Measurements from ENCODE around the gene MAP2.

MAP2 gene

GRCh38 chr2:209456489-209456888 lies 32.6 kb downstream of the MAP2 start:
- Mint-ChIP-seq H3K4me3 (no peak overlapping the region), H3K36me3 (no peaks in the 10 kb centered on the region), H3K27ac (no peak overlapping the region), H3K27me3 (no peaks in the 10 kb centered on the region), H3K9me3 (no peaks in the 10 kb centered on the region), H3K4me1 (peaks cover 6% of the 10 kb centered on the region)
- ATAC-seq = no peak

- Mint-ChIP-seq H3K4me1 (peaks cover 6% of the 10 kb centered on the region), H3K4me3 (no peak overlapping the region), H3K27me3 (no peaks in the 10 kb centered on the region), H3K36me3 (no peaks in the 10 kb centered on the region), H3K9me3 (no peaks in the 10 kb centered on the region), H3K27ac (no peak overlapping the region)
- no peak for ATAC-seq
Observed at GRCh38 chr2:209458008-209458979, 34.4 kb downstream of the MAP2 start.

DNA sequence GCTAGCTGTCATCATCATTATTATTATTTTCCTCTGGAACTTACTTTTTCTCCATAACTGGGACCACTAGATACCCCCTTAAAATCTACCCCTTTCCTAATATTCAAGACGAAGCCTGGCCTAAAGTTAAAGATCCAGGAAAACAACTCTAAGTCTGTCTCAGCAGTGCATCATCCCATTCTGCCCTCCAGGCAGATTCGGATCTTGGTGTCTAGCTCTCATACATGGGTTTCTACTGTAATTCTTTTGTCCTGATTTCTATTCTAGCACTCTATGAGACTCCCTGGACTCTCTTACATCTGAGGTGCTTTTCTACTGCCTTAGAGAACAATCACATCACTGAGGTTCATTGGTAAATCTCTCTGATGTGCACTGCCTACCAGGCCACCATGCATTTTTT lies 35.5 kb downstream of the MAP2 start:
- Mint-ChIP-seq H3K36me3 (no peaks in the 10 kb centered on the region), H3K27me3 (no peaks in the 10 kb centered on the region), H3K9me3 (no peaks in the 10 kb centered on the region), H3K4me1 (peaks cover 6% of the 10 kb centered on the region), H3K27ac (no peak overlapping the region), H3K4me3 (no peak overlapping the region)
- no peak for ATAC-seq

GRCh38 chr2:209460151-209460761 lies 36.4 kb downstream of the MAP2 start:
- no peaks in the 10 kb centered on the region for H3K9me3 Mint-ChIP-seq
- ATAC-seq = no peak
- peaks cover 6% of the 10 kb centered on the region for H3K4me1 Mint-ChIP-seq
- no peaks in the 10 kb centered on the region for H3K27me3 Mint-ChIP-seq
- no peaks in the 10 kb centered on the region for H3K36me3 Mint-ChIP-seq
- no peak overlapping the region for H3K27ac Mint-ChIP-seq
- H3K4me3 Mint-ChIP-seq = no peak overlapping the region

DNA sequence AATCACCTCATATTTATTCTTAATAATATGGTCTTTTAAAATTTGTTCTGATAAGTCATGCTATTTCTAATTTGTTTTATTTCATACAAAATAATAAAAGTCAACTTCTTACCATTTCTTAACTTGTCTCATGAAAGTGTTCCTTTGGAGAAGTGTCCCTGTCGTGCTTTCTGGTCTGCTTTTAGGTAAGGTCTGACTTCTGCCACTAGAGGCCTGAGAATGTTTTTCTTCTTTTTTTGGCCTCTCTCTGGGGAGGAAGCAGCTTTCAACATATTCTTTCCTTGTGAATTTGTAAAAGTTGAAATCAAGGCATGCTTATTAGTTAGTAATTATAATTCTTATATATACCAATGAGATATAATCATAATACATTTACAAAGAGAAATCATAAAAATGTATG lies 39.4 kb downstream of the MAP2 start:
- Mint-ChIP-seq H3K9me3 (no peaks in the 10 kb centered on the region), H3K27ac (no peak overlapping the region), H3K36me3 (no peaks in the 10 kb centered on the region), H3K4me1 (no peaks in the 10 kb centered on the region), H3K27me3 (no peaks in the 10 kb centered on the region), H3K4me3 (no peak overlapping the region)
- no peak for ATAC-seq

DNA sequence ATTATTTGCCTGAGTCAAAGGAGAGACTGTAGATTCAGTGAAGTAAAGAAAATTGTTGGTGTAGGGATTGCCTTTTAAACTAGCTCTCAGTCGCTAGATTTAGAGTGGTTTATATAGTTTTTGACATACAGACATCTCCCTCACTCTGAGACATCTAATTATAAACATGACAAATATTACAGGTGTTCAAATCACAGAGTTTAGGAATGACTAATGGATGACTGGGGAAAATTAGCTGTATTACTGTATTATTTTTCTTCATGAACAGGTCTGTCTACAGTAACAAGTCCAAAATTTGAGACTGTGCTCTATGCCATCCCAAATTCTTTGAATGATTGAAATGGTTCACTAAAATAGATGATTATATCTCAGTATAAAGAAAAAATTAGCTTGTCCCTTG lies 40.0 kb downstream of the MAP2 start:
- ATAC-seq = no peak
- Mint-ChIP-seq H3K36me3 (no peaks in the 10 kb centered on the region), H3K4me3 (no peak overlapping the region), H3K4me1 (no peaks in the 10 kb centered on the region), H3K9me3 (no peaks in the 10 kb centered on the region), H3K27me3 (no peaks in the 10 kb centered on the region), H3K27ac (no peak overlapping the region)

DNA sequence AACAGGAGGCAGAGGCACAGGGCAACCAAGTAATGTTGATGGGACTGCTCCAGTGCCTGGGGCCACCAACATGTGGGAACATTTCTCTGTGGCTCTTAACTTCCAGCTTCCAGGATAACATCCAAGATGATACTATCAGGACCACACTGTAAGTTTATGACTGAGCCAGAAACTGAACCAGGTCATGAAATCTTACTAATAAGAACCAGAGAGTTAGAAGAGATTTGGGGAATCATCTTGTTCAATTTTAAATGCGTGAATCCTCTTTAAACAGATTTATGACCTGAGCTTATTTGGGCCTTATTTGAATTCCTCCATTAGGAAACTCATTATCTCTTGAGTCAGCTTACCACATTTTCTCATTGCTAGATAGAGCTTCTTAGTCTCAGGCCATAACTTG lies 45.0 kb downstream of the MAP2 start:
- no peaks in the 10 kb centered on the region for H3K36me3 Mint-ChIP-seq
- no peak overlapping the region for H3K4me3 Mint-ChIP-seq
- no peaks in the 10 kb centered on the region for H3K4me1 Mint-ChIP-seq
- no peak for ATAC-seq
- H3K9me3 Mint-ChIP-seq = no peaks in the 10 kb centered on the region
- H3K27ac Mint-ChIP-seq = no peak overlapping the region
- no peaks in the 10 kb centered on the region for H3K27me3 Mint-ChIP-seq

DNA sequence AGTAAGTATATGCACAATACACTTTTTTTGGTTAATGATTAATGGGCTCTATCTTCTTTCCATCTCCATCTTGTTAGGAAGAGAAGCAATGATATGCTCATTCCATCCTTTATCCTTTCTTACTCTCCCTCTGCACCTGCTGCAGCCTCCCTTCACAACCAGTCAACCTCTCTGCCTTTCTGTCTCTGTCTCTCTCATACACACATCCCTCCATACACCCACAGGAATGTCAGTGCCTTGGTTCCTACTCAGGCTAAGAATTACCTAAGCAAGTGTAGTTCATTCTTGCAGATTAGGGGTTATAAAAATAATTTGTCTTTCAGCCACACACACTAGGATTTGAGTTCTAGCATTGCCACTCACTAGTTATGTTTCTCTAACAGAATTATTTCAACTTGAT lies 45.6 kb downstream of the MAP2 start:
- no peaks in the 10 kb centered on the region for H3K36me3 Mint-ChIP-seq
- ATAC-seq = no peak
- no peaks in the 10 kb centered on the region for H3K27me3 Mint-ChIP-seq
- no peak overlapping the region for H3K4me3 Mint-ChIP-seq
- H3K9me3 Mint-ChIP-seq = no peaks in the 10 kb centered on the region
- H3K27ac Mint-ChIP-seq = no peak overlapping the region
- no peaks in the 10 kb centered on the region for H3K4me1 Mint-ChIP-seq

- H3K4me3 Mint-ChIP-seq = no peak overlapping the region
- H3K4me1 Mint-ChIP-seq = no peaks in the 10 kb centered on the region
- ATAC-seq = no peak
- no peaks in the 10 kb centered on the region for H3K9me3 Mint-ChIP-seq
- H3K27me3 Mint-ChIP-seq = no peaks in the 10 kb centered on the region
- H3K27ac Mint-ChIP-seq = no peak overlapping the region
- H3K36me3 Mint-ChIP-seq = no peaks in the 10 kb centered on the region
Observed at GRCh38 chr2:209470466-209470865, 46.6 kb downstream of the MAP2 start.

DNA sequence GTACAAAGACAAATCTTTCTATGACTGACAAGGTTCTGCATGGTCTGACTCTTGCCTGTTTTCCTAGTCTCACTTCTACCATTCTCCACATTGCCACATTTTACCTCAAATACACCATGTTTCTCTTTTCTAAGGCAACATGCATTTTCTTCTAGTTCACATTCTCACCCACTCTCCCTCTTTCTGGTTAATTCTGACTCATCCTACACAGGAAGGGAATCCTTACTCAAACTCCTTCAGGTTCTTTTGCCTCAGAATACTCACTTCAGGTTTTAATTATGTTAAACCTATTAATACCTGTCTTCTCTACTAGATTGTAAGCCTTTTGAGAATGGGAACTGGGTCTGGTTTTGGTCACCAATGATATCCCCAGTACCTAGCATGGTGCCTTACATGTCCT lies 47.2 kb downstream of the MAP2 start:
- H3K27ac Mint-ChIP-seq = no peak overlapping the region
- no peaks in the 10 kb centered on the region for H3K27me3 Mint-ChIP-seq
- no peaks in the 10 kb centered on the region for H3K4me1 Mint-ChIP-seq
- no peaks in the 10 kb centered on the region for H3K9me3 Mint-ChIP-seq
- H3K4me3 Mint-ChIP-seq = no peak overlapping the region
- no peak for ATAC-seq
- H3K36me3 Mint-ChIP-seq = no peaks in the 10 kb centered on the region

DNA sequence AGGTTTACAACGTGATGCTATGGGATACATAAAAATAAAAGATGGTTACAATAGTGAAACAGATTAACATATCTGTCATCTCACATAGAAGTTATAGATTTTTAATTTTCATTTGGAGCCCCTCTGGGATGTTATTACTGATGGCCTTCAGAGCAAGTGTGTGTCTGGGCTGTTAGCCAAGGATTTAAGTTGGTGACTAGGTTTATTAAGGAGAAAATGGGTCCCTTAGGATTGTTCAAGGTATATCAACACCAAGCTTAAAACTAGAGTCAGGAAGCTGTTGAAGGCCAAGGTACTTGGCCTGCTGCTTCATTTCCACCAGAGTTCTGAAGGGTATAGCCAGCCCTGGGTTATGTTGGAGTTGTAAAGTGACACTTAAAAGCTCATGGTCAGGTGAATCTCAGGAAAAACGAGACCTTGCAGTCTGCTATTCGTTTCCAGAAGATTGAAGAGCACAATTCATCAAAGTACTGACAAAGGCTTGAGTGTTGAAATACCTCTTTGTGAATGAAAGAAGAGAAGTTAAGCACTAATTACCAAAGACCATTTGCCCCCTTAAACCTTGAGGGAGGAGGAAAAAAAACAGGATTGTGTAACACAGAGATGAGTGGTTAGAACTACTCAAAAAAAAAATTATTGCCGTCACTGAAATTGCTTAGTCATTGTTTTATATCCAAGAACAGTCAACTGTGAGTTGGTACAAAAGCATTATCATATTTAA lies 48.4 kb downstream of the MAP2 start:
- H3K36me3 Mint-ChIP-seq = no peaks in the 10 kb centered on the region
- no peak overlapping the region for H3K4me3 Mint-ChIP-seq
- H3K9me3 Mint-ChIP-seq = no peaks in the 10 kb centered on the region
- no peaks in the 10 kb centered on the region for H3K27me3 Mint-ChIP-seq
- ATAC-seq = no peak
- H3K4me1 Mint-ChIP-seq = no peaks in the 10 kb centered on the region
- H3K27ac Mint-ChIP-seq = no peak overlapping the region

- Mint-ChIP-seq H3K4me1 (no peaks in the 10 kb centered on the region), H3K36me3 (no peaks in the 10 kb centered on the region), H3K27me3 (no peaks in the 10 kb centered on the region), H3K9me3 (no peaks in the 10 kb centered on the region), H3K27ac (no peak overlapping the region), H3K4me3 (no peak overlapping the region)
- no peak for ATAC-seq
Observed at GRCh38 chr2:209472871-209473270, 49.0 kb downstream of the MAP2 start.

DNA sequence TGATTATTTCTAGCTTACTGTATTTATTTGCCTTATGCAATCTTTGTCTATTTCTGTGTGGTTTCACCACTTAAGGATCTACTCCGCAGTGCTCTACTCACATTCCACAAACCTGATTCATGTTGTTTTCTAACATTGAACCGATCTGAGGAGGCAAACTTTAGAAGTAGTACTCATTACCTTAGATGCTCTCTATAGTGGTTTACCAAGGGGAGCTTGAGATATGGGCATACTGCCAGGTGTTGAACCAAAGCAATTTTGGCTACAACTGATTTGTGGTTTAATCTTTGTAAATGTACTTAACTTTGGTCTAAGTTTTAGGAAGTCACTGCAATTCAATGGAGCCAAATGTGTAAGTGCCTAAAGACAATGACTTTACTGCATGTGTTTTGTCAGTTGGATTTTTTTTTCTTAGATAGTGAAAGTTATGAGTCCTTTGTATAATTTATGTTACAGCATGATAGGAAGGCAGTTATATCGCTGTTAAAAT lies 50.1 kb downstream of the MAP2 start:
- Mint-ChIP-seq H3K27me3 (no peaks in the 10 kb centered on the region), H3K4me1 (no peaks in the 10 kb centered on the region), H3K27ac (no peak overlapping the region), H3K36me3 (no peaks in the 10 kb centered on the region), H3K4me3 (no peak overlapping the region), H3K9me3 (no peaks in the 10 kb centered on the region)
- ATAC-seq = no peak

DNA sequence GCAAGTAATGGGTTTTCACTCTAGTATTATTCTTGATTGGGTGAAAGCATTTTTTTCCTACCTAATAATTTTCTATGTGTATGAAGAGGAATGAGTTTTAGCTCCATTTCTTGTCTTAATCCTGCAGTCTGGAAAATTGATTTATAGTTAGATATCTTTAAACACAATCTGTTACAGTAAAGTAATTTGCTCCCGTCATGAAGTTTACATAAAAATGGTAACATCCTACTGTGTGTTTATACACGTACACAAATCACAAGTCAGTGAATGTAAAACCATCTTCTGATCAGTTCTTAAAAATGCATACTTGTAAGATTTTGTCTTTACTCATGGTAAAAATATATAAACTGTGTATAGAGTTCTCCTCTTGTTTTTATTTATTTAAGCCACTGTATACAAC lies 51.1 kb downstream of the MAP2 start:
- Mint-ChIP-seq H3K36me3 (no peaks in the 10 kb centered on the region), H3K27ac (no peak overlapping the region), H3K4me1 (no peaks in the 10 kb centered on the region), H3K9me3 (no peaks in the 10 kb centered on the region), H3K4me3 (no peak overlapping the region), H3K27me3 (no peaks in the 10 kb centered on the region)
- ATAC-seq = no peak

- H3K9me3 Mint-ChIP-seq = no peaks in the 10 kb centered on the region
- H3K4me3 Mint-ChIP-seq = no peak overlapping the region
Observed at GRCh38 chr2:209476367-209477208, 52.7 kb downstream of the MAP2 start.

More at GRCh38 chr2:209476367-209477208, 52.7 kb downstream of the MAP2 start:
- ATAC-seq = no peak
- H3K4me1 Mint-ChIP-seq = no peaks in the 10 kb centered on the region
- no peak overlapping the region for H3K27ac Mint-ChIP-seq
- no peaks in the 10 kb centered on the region for H3K36me3 Mint-ChIP-seq
- H3K27me3 Mint-ChIP-seq = no peaks in the 10 kb centered on the region

All from stimulated activated memory B cell treated with anti-CD40 and anti-IgM and Interleukin-4, amounts not matched to agents 10 μg/mL and 1 μg/mL and 100 μg/mL, for 72 hours (primary cell).